HG03175 (cell line): ENCODE data around the gene DDAH1.

Experiments
- ATAC-seq: cut with Tn5 transposase; IDR thresholded peaks from one replicate; pipeline ENCODE4 v1.9.1; 2021; ENCODE audit warnings: mild to moderate bottlenecking, moderate library complexity; ENCODE audit not compliant: unreplicated experiment

DDAH1 gene

GRCh38 chr1:85445906-85446305, 19.1 kb downstream of the DDAH1 start:
- ATAC-seq, result no peak

- ATAC-seq, result no peak
Observed at GRCh38 chr1:85444381-85444780, 20.6 kb downstream of the DDAH1 start.

GRCh38 chr1:85440612-85441011, 24.3 kb downstream of the DDAH1 start:
- ATAC-seq, result no peak

GRCh38 chr1:85438353-85438752, 26.6 kb downstream of the DDAH1 start:
- no peak for ATAC-seq

- ATAC-seq, result no peak
Observed at GRCh38 chr1:85437139-85437538, 27.8 kb downstream of the DDAH1 start.

GRCh38 chr1:85433096-85433495, 31.9 kb downstream of the DDAH1 start:
- ATAC-seq, result no peak

GRCh38 chr1:85428471-85429089, 36.4 kb downstream of the DDAH1 start:
- no peak for ATAC-seq

GRCh38 chr1:85427849-85428248, 37.1 kb downstream of the DDAH1 start:
- no peak for ATAC-seq

GRCh38 chr1:85427331-85427730, 37.6 kb downstream of the DDAH1 start:
- no peak for ATAC-seq

- ATAC-seq, result no peak
Observed at GRCh38 chr1:85421179-85421578, 43.8 kb downstream of the DDAH1 start.

GRCh38 chr1:85420199-85420598, 44.8 kb downstream of the DDAH1 start:
- ATAC-seq, result no peak

GRCh38 chr1:85417876-85418275, 47.1 kb downstream of the DDAH1 start:
- no peak for ATAC-seq

GRCh38 chr1:85417017-85417416, 47.9 kb downstream of the DDAH1 start:
- no peak for ATAC-seq

- no peak for ATAC-seq
Observed at GRCh38 chr1:85413169-85413568, 51.8 kb downstream of the DDAH1 start.

GRCh38 chr1:85411567-85412305, 53.2 kb downstream of the DDAH1 start:
- ATAC-seq, result no peak

GRCh38 chr1:85409516-85409915, 55.4 kb downstream of the DDAH1 start:
- ATAC-seq, result no peak

GRCh38 chr1:85407746-85408377, 57.1 kb downstream of the DDAH1 start:
- ATAC-seq, result no peak

- ATAC-seq, result no peak
Observed at GRCh38 chr1:85406887-85407533, 57.9 kb downstream of the DDAH1 start.

- ATAC-seq, result no peak
Observed at GRCh38 chr1:85406081-85406480, 58.9 kb downstream of the DDAH1 start.

GRCh38 chr1:85404408-85404807, 60.6 kb downstream of the DDAH1 start:
- ATAC-seq, result no peak

- no peak for ATAC-seq
Observed at GRCh38 chr1:85398391-85399064, 66.4 kb downstream of the DDAH1 start.
